H9 (cell line): Measurements from ENCODE around the gene LUZP1. TPM values are rescaled to one million over a fixed set of nuclear protein-coding genes. Genes with fewer than 3 reads are reported as not detected.

ENCODE experiments used
- DNase-seq: peaks from one replicate; pipeline ENCODE4 v3.0.0-alpha.2; 2017
- H2AFZ ChIP-seq: one replicate; pipeline ENCODE4 v1.6.1; 2013; ENCODE audit warnings: mild to moderate bottlenecking, low read length, control low read depth, moderate library complexity
- H2AK5ac ChIP-seq: 2 replicates; pipeline ENCODE4 v1.6.1; 2013; ENCODE audit warnings: low read length, control low read depth, mixed read lengths; ENCODE audit not compliant: insufficient read length
- H2BK120ac ChIP-seq: one replicate; pipeline ENCODE4 v1.6.1; 2013; ENCODE audit warnings: low read depth, mild to moderate bottlenecking, low read length, control low read depth, inconsistent platforms; ENCODE audit not compliant: poor library complexity, severe bottlenecking
- H2BK12ac ChIP-seq: 2 replicates; pipeline ENCODE4 v1.6.1; 2013; ENCODE audit warnings: low read length, control low read depth, mixed read lengths, low read depth; ENCODE audit not compliant: insufficient read length
- H2BK15ac ChIP-seq: 2 replicates; pipeline ENCODE4 v1.6.1; 2013; ENCODE audit warnings: low read depth, low read length, control low read depth
- H2BK20ac ChIP-seq: one replicate; pipeline ENCODE4 v1.6.1; 2013; ENCODE audit warnings: low read depth, mild to moderate bottlenecking, low read length, control low read depth, inconsistent platforms; ENCODE audit not compliant: poor library complexity, severe bottlenecking
- H2BK5ac ChIP-seq: 2 replicates; pipeline ENCODE4 v1.6.1; 2013; ENCODE audit warnings: low read length, control low read depth, mixed read lengths; ENCODE audit not compliant: insufficient read length
- H3K14ac ChIP-seq: 2 replicates; pipeline ENCODE4 v1.6.1; 2013; ENCODE audit warnings: low read length, control low read depth; ENCODE audit not compliant: insufficient read depth
- H3K18ac ChIP-seq: 2 replicates; pipeline ENCODE4 v1.6.1; 2013; ENCODE audit warnings: low read depth, mild to moderate bottlenecking, mixed read lengths, low read length, control low read depth; ENCODE audit not compliant: insufficient read length
- H3K23ac ChIP-seq: 2 replicates; pipeline ENCODE4 v1.6.1; 2013; ENCODE audit warnings: low read length, control low read depth, mixed read lengths, low read depth; ENCODE audit not compliant: insufficient read length
- H3K23me2 ChIP-seq: 2 replicates; pipeline ENCODE4 v1.6.1; 2013; ENCODE audit warnings: low read depth, mild to moderate bottlenecking, mixed read lengths, low read length, control low read depth; ENCODE audit not compliant: insufficient read length, poor library complexity, severe bottlenecking
- H3K27ac ChIP-seq: 2 replicates; pipeline ENCODE4 v1.5.1; 2013; ENCODE audit warnings: low read length, control low read depth, mixed read lengths, low read depth; ENCODE audit not compliant: insufficient read length
- H3K27me3 ChIP-seq: 2 replicates; pipeline ENCODE4 v1.6.1; 2013; ENCODE audit warnings: low read length, control low read depth, inconsistent platforms; ENCODE audit not compliant: insufficient read depth
- H3K4ac ChIP-seq: 2 replicates; pipeline ENCODE4 v1.6.1; 2013; ENCODE audit warnings: low read depth, mild to moderate bottlenecking, control low read depth, inconsistent platforms, low read length, moderate library complexity
- H3K4me1 ChIP-seq: 2 replicates; pipeline ENCODE4 v1.6.1; 2013; ENCODE audit warnings: low read length, control low read depth, inconsistent platforms; ENCODE audit not compliant: insufficient read depth
- H3K4me2 ChIP-seq: 2 replicates; pipeline ENCODE4 v1.6.1; 2013; ENCODE audit warnings: low read length, control low read depth, mixed read lengths; ENCODE audit not compliant: insufficient read length, insufficient read depth
- H3K56ac ChIP-seq: 2 replicates; pipeline ENCODE4 v1.6.1; 2013; ENCODE audit warnings: low read depth, mild to moderate bottlenecking, mixed read lengths, low read length, control low read depth; ENCODE audit not compliant: insufficient read length
- H3K79me1 ChIP-seq: 2 replicates; pipeline ENCODE4 v1.6.1; 2013; ENCODE audit warnings: low read depth, mild to moderate bottlenecking, moderate library complexity, low read length, control low read depth, inconsistent platforms; ENCODE audit not compliant: insufficient read depth, poor library complexity, severe bottlenecking
- H3K79me2 ChIP-seq: 2 replicates; pipeline ENCODE4 v1.6.1; 2013; ENCODE audit warnings: low read length, control low read depth, inconsistent platforms; ENCODE audit not compliant: insufficient read depth
- H3K9ac ChIP-seq: 2 replicates; pipeline ENCODE4 v1.6.1; 2013; ENCODE audit warnings: low read length, control low read depth, mixed read lengths; ENCODE audit not compliant: insufficient read length; ENCODE audit errors: extremely low read depth
- H3K9me3 ChIP-seq: one replicate; pipeline ENCODE4 v1.6.1; 2013; ENCODE audit warnings: low read depth, low read length, inconsistent platforms; ENCODE audit not compliant: control insufficient read depth
- H3T11ph ChIP-seq: one replicate; pipeline ENCODE4 v1.6.1; 2013; ENCODE audit warnings: mild to moderate bottlenecking, low read length, control low read depth, inconsistent platforms
- H4K20me1 ChIP-seq: one replicate; pipeline ENCODE4 v1.6.1; 2013; ENCODE audit not compliant: control insufficient read depth, insufficient read length, insufficient read depth
- H4K5ac ChIP-seq: 2 replicates; pipeline ENCODE4 v1.6.1; 2013; ENCODE audit warnings: low read depth, mild to moderate bottlenecking, mixed read lengths, low read length, control low read depth; ENCODE audit not compliant: insufficient read length
- H4K8ac ChIP-seq: replicated peaks from 2 replicates; pipeline ENCODE4 v1.6.1; 2013; ENCODE audit warnings: low read length, control low read depth, mixed read lengths, low read depth; ENCODE audit not compliant: insufficient read length
- H4K91ac ChIP-seq: 2 replicates; pipeline ENCODE4 v1.6.1; 2013; ENCODE audit warnings: low read depth, mild to moderate bottlenecking, moderate library complexity, mixed read lengths, low read length, control low read depth; ENCODE audit not compliant: insufficient read length
- H3K27ac Mint-ChIP-seq, 3 experiments: 2 replicates in 2 of 3; 3 replicates in 1 of 3; pipeline ENCODE4 v1.8.0; 2020 to 2021; ENCODE audit warnings: mixed read lengths in 3 of 3, mild to moderate bottlenecking in 1 of 3, moderate library complexity in 1 of 3
- H3K27me3 Mint-ChIP-seq: 2 replicates; pipeline ENCODE4 v1.8.0; 2021; ENCODE audit warnings: low read depth, mild to moderate bottlenecking, moderate library complexity, mixed read lengths
- H3K36me3 Mint-ChIP-seq, 3 experiments: 2 replicates in 2 of 3; 3 replicates in 1 of 3; pipeline ENCODE4 v1.8.0; 2020 to 2021; ENCODE audit warnings: low read depth in 3 of 3, mixed read lengths in 3 of 3; ENCODE audit not compliant: insufficient read depth in 1 of 3
- H3K4me1 Mint-ChIP-seq, 2 experiments: 2 replicates each; pipeline ENCODE4 v1.8.0; 2020; ENCODE audit warnings: mixed read lengths in 2 of 2
- H3K4me3 Mint-ChIP-seq, 2 experiments: 2 replicates in 1 of 2; 3 replicates in 1 of 2; pipeline ENCODE4 v1.8.0; 2020 to 2021; ENCODE audit warnings: mild to moderate bottlenecking in 2 of 2, mixed read lengths in 2 of 2, moderate library complexity in 1 of 2
- H3K9me3 Mint-ChIP-seq, 2 experiments: 2 replicates in 1 of 2; 3 replicates in 1 of 2; pipeline ENCODE4 v1.8.0; 2020; ENCODE audit warnings: mild to moderate bottlenecking in 2 of 2, mixed read lengths in 2 of 2, moderate library complexity in 1 of 2
- WGBS: extraction: QIAGEN DNeasy Blood & Tissue Kit; methylation state at CpG from one replicate; pipeline ENCODE4 v1.1.7; 2013; ENCODE audit warnings: missing lambda C conversion rate, low lambda C conversion rate, mixed read lengths; ENCODE audit not compliant: insufficient read length; ENCODE audit errors: extremely low coverage; 5-methylcytosine and 5-hydroxymethylcytosine counted together
- total RNA-seq: library from RNA; stranded (reverse); gene quantifications from 2 replicates; pipeline ENCODE4 v1.2.1, GENCODE V29; 2021
- TF ChIP-seq, protein P1 (sequence below): fragments of 200-600 bp; sonication (generic); conservative IDR thresholded peaks from 3 replicates; pipeline ENCODE4 v1.8.0; 2021; ENCODE audit warnings: antibody characterized with exemption, mild to moderate bottlenecking

Gene LUZP1
- total RNA-seq, 1 experiment from 2014 or later, result 48.2 TPM

DNA sequence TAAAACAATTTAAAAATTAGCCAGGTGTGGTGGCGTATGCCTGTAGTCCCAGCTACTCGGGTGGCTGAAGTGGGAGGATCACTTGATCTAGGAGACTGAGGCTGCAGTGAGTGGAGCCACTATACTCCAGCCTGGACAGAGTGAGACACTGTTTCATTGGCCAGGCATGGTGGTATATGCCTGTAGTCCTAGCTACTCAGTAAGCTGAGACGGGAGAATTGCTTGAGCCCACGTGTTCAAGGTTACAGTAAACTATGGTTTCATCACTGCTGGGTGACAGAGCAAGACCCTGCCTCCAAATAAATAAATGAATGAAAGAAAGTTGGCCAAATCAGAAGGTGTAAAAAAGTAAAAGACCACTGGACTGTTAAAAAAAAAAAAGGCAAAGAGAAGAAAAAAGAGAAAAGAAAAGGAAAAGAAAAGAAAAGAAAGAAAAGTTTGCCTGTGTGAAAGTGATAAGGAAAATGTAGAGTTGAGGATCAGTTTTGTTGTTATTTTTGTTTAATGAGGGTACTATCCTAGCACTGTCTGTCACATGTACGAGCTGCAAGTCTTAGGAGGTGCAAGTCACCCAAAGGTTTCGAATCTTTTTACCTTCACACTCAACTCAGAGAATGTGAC, 52.3 kb downstream of the LUZP1 start:
- H2BK120ac ChIP-seq, result no peak overlapping the region
- H3K27ac ChIP-seq, result no peak overlapping the region
- no peak overlapping the region for H3K23ac ChIP-seq
- no peak overlapping the region for H2AFZ ChIP-seq
- H3K27ac Mint-ChIP-seq, result peak overlapping the region in 1 of 3 experiments; percentile 26; a peak in 3 of 7 replicates
- H3K27me3 Mint-ChIP-seq, result no peaks in the 10 kb centered on the region
- H3K79me1 ChIP-seq, result peaks cover 13% of the 10 kb centered on the region
- no peak overlapping the region for H3K56ac ChIP-seq
- H4K5ac ChIP-seq, result no peak overlapping the region
- H2BK5ac ChIP-seq, result no peak overlapping the region
- no peak overlapping the region for H3T11ph ChIP-seq
- TF ChIP-seq, protein P1, sequence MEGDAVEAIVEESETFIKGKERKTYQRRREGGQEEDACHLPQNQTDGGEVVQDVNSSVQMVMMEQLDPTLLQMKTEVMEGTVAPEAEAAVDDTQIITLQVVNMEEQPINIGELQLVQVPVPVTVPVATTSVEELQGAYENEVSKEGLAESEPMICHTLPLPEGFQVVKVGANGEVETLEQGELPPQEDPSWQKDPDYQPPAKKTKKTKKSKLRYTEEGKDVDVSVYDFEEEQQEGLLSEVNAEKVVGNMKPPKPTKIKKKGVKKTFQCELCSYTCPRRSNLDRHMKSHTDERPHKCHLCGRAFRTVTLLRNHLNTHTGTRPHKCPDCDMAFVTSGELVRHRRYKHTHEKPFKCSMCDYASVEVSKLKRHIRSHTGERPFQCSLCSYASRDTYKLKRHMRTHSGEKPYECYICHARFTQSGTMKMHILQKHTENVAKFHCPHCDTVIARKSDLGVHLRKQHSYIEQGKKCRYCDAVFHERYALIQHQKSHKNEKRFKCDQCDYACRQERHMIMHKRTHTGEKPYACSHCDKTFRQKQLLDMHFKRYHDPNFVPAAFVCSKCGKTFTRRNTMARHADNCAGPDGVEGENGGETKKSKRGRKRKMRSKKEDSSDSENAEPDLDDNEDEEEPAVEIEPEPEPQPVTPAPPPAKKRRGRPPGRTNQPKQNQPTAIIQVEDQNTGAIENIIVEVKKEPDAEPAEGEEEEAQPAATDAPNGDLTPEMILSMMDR, result no peak
- WGBS, result no CpG with 5 or more reads among the region's 6 CpGs
- H3K4me1 ChIP-seq, result peaks cover 3% of the 10 kb centered on the region
- no peak overlapping the region for H2BK15ac ChIP-seq
- H3K36me3 Mint-ChIP-seq, result no peaks in the 10 kb centered on the region
- H4K8ac ChIP-seq, result no peak overlapping the region
- H3K27me3 ChIP-seq, result no peaks in the 10 kb centered on the region
- H2BK12ac ChIP-seq, result no peak overlapping the region
- no peak overlapping the region for H3K4me2 ChIP-seq
- peaks cover 9 to 23% of the 10 kb centered on the region in 2 experiments for H3K4me1 Mint-ChIP-seq
- no peaks in the 10 kb centered on the region for H3K9me3 Mint-ChIP-seq
- no peak overlapping the region for H2BK20ac ChIP-seq
- H3K18ac ChIP-seq, result no peak overlapping the region
- no peak overlapping the region for H3K9ac ChIP-seq
- no peak overlapping the region for H3K4ac ChIP-seq
- peaks cover 20% of the 10 kb centered on the region; the same call in 1 of the 2 replicates for H3K79me2 ChIP-seq
- no peak overlapping the region for H2AK5ac ChIP-seq
- no peak for DNase-seq
- H3K23me2 ChIP-seq, result no peaks in the 10 kb centered on the region
- no peaks in the 10 kb centered on the region for H4K20me1 ChIP-seq
- H4K91ac ChIP-seq, result no peak overlapping the region
- no peak overlapping the region for H3K4me3 Mint-ChIP-seq
- H3K9me3 ChIP-seq, result no peaks in the 10 kb centered on the region
- H3K14ac ChIP-seq, result no peak overlapping the region
